ENCODE measurements around the gene ACSF3.

ACSF3 gene

GRCh38 chr16:89054261-89054661 lies 39.4 kb upstream of the ACSF3 start:
- Histone ChIP-seq H3K4me1 (ENCODE audit: control insufficient read depth, insufficient read depth, low read length) (no peaks in the 10 kb centered on the region; the same call in 1 of the 2 replicates), H3K4me3 (ENCODE audit: low read depth, low read length) (no peak overlapping the region), H3K36me3 (ENCODE audit: control insufficient read depth in 2 of 2, insufficient read depth in 1 of 2, low read length in 2 of 2) (no peaks in the 10 kb centered on the region), H3K27ac (ENCODE audit: extremely low read depth, low read depth, low read length) (no peak overlapping the region), H3K9me3 (ENCODE audit: control insufficient read depth, insufficient read depth, low read depth, low read length) (no peaks in the 10 kb centered on the region)
- CTCF ChIA-PET: no interaction called here
- TF ChIP-seq ZNF555 (tag by site-specific recombination; conservative IDR thresholded peaks at IDR 0.05) (no peak), KLF1 (tag by site-specific recombination; IDR thresholded peaks at IDR 0.05) (peak; percentile 76)
- POLR2A ChIA-PET: interaction anchor here (0.7 kb wide), 1 partner anchor 40 kb away, joined by 5 read pairs; the partner anchor contains the start of gene ACSF3

- H3K4me3 ChIP-seq (ENCODE audit: low read depth, low read length): no peak overlapping the region
- ChIA-PET POLR2A (interaction anchor here (0.7 kb wide), 1 partner anchor 39 kb away, joined by 5 read pairs; the partner anchor contains the start of gene ACSF3), CTCF (no interaction called here)
- H3K9me3 ChIP-seq (ENCODE audit: control insufficient read depth, insufficient read depth, low read depth, low read length): no peaks in the 10 kb centered on the region
- no peaks in the 10 kb centered on the region for H3K36me3 ChIP-seq (ENCODE audit: control insufficient read depth in 2 of 2, insufficient read depth in 1 of 2, low read length in 2 of 2)
- no peak overlapping the region for H3K27ac ChIP-seq (ENCODE audit: extremely low read depth, low read depth, low read length)
- no peaks in the 10 kb centered on the region; the same call in 1 of the 2 replicates for H3K4me1 ChIP-seq (ENCODE audit: control insufficient read depth, insufficient read depth, low read length)
- TF ChIP-seq ZBTB21 (tag by site-specific recombination; IDR thresholded peaks at IDR 0.05) (no peak), ZXDB (tag by site-specific recombination; IDR thresholded peaks at IDR 0.05) (no peak), ZNF76 (tag by site-specific recombination; IDR thresholded peaks at IDR 0.05; ENCODE audit: borderline replicate concordance, low read depth) (no peak), ZBTB10 (tag by site-specific recombination; IDR thresholded peaks at IDR 0.05) (no peak), ZNF777 (tag by site-specific recombination; IDR thresholded peaks at IDR 0.05; ENCODE audit: borderline replicate concordance) (no peak), ZNF560 (tag by site-specific recombination; IDR thresholded peaks at IDR 0.05; ENCODE audit: borderline replicate concordance) (no peak), ZNF248 (tag by site-specific recombination; IDR thresholded peaks at IDR 0.05) (no peak), ZBTB17 (tag by site-specific recombination; IDR thresholded peaks at IDR 0.05) (no peak), ZSCAN16 (tag by site-specific recombination; IDR thresholded peaks at IDR 0.05) (no peak), ZNF341 (tag by site-specific recombination; IDR thresholded peaks at IDR 0.05; ENCODE audit: low read depth) (no peak), GLIS2 (tag by site-specific recombination; IDR thresholded peaks at IDR 0.05) (no peak), ZBTB6 (tag by site-specific recombination; IDR thresholded peaks at IDR 0.05) (no peak), ZNF214 (tag by site-specific recombination; IDR thresholded peaks at IDR 0.05; ENCODE audit: borderline replicate concordance) (no peak), SETDB1 (IDR thresholded peaks at IDR 0.05; ENCODE audit: insufficient read length, low read length) (no peak), ZNF175 (tag by site-specific recombination; IDR thresholded peaks at IDR 0.05) (no peak), KLF7 (tag by site-specific recombination; IDR thresholded peaks at IDR 0.05; ENCODE audit: borderline replicate concordance) (no peak)
- TF ChIP-seq, protein P1, sequence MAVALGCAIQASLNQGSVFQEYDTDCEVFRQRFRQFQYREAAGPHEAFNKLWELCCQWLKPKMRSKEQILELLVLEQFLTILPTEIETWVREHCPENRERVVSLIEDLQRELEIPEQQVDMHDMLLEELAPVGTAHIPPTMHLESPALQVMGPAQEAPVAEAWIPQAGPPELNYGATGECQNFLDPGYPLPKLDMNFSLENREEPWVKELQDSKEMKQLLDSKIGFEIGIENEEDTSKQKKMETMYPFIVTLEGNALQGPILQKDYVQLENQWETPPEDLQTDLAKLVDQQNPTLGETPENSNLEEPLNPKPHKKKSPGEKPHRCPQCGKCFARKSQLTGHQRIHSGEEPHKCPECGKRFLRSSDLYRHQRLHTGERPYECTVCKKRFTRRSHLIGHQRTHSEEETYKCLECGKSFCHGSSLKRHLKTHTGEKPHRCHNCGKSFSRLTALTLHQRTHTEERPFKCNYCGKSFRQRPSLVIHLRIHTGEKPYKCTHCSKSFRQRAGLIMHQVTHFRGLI (tag by site-specific recombination; IDR thresholded peaks at IDR 0.05): no peak
Measured at GRCh38 chr16:89054714-89055113, 38.9 kb upstream of the ACSF3 start.
